A549 (cell line): ENCODE results near the gene ZNF764.

Source experiments
- BCL3 ChIP-seq: fragments of >200 bp; sonication (Bioruptor Twin); formaldehyde crosslinking; IDR thresholded peaks from 3 replicates; pipeline ENCODE4 v1.6.1; 2016
- CEBPB ChIP-seq, 2 experiments: fragments of >200 bp in 1 of 2; sonication (Bioruptor Twin) in 1 of 2; formaldehyde crosslinking in 1 of 2; IDR thresholded peaks; 2 replicates each; pipeline ENCODE4 v1.6.1; 2012 to 2016
- CTCF ChIP-seq: fragments of >200 bp; sonication (Bioruptor Twin); formaldehyde crosslinking; IDR thresholded peaks from 3 replicates; pipeline ENCODE4 v1.5.1; 2016
- E2F6 ChIP-seq: IDR thresholded peaks from 2 replicates; pipeline ENCODE4 v1.6.1; 2012; ENCODE audit warnings: low read depth, borderline replicate concordance
- EP300 ChIP-seq, 2 experiments: fragments of >200 bp; sonication (Bioruptor Twin); formaldehyde crosslinking; IDR thresholded peaks; 2 replicates in 1 of 2; 3 replicates in 1 of 2; pipeline ENCODE4 v1.6.1; 2016 to 2017
- GATA3 ChIP-seq: IDR thresholded peaks from 2 replicates; pipeline ENCODE4 v1.6.1; 2012; ENCODE audit warnings: borderline replicate concordance
- HMGXB4 ChIP-seq: fragments of 250-450 bp; sonication (Bioruptor Pico); IDR thresholded peaks from 2 replicates; pipeline ENCODE4 v1.5.0; 2021; ENCODE audit warnings: mild to moderate bottlenecking, moderate library complexity, borderline replicate concordance
- MAX ChIP-seq: IDR thresholded peaks from 2 replicates; pipeline ENCODE4 v1.6.1; 2012
- MYC ChIP-seq: IDR thresholded peaks from 2 replicates; pipeline ENCODE4 v1.6.1; 2012; ENCODE audit warnings: mild to moderate bottlenecking, inconsistent platforms, low read length, improper control_type of control experiment, borderline replicate concordance
- POLR2A ChIP-seq: IDR thresholded peaks from 2 replicates; pipeline ENCODE4 v1.6.1; 2012; ENCODE audit warnings: mild to moderate bottlenecking, low read length
- POLR2AphosphoS2 ChIP-seq: conservative IDR thresholded peaks from 2 replicates; pipeline ENCODE4 v1.6.1; 2012; ENCODE audit warnings: low read length, improper control_type of control experiment, inconsistent platforms
- REST ChIP-seq: fragments of 200-600 bp; sonication (generic); IDR thresholded peaks from 2 replicates; pipeline ENCODE4 v1.6.1; 2016; ENCODE audit warnings: antibody characterized with exemption, mild to moderate bottlenecking, moderate library complexity
- USF2 ChIP-seq: fragments of 450-650 bp; IDR thresholded peaks from 2 replicates; pipeline ENCODE4 v1.6.1; 2014; ENCODE audit warnings: antibody characterized with exemption
- ZFP36 ChIP-seq: fragments of 450-650 bp; IDR thresholded peaks from 2 replicates; pipeline ENCODE4 v1.6.1; 2014; ENCODE audit warnings: borderline replicate concordance; ENCODE audit not compliant: partially characterized antibody

- TF ChIP-seq CTCF (no peak), CEBPB (IDR thresholded peaks at IDR 0.05) (no peak), HMGXB4 (CRISPR knock-in tag) (no peak), POLR2A (no peak), GATA3 (no peak), POLR2AphosphoS2 (no peak), BCL3 (no peak), USF2 (no peak), EP300 (IDR thresholded peaks at IDR 0.05) (no peak), E2F6 (no peak), MAX (no peak), MYC (no peak; the same call in 1 of the 2 replicates), REST (no peak), ZFP36 (no peak)
Observed at GRCh38 chr16:30557707-30557956, 542 bp downstream of the ZNF764 start.
